SK-N-SH (cell line): ENCODE results near the gene TAF4. TPM values are rescaled to one million over a fixed set of nuclear protein-coding genes. Genes with fewer than 3 reads are reported as not detected.

Experiments used
- CTCF ChIA-PET: fragments of 300-600, 350-600 bp; formaldehyde crosslinking; extraction: SDS; loops from one replicate; lab custom pipeline; 2021; lab: Yijun Ruan, JAX
- POLR2A ChIA-PET: fragments of 350-600 bp; sonication (Branson Sonifier 250); formaldehyde crosslinking; extraction: SDS; loops from one replicate; lab custom pipeline; 2020; ENCODE audit warnings: antibody characterized with exemption, inconsistent platforms; lab: Yijun Ruan, JAX
- DNase-seq: peaks from one replicate; pipeline ENCODE4 v3.0.0; 2012
- H2AFZ ChIP-seq: fragments of 200-600 bp; sonication (generic); 2 replicates; pipeline ENCODE4 v1.8.1; 2016; ENCODE audit warnings: antibody characterized with exemption, mild to moderate bottlenecking, low read depth
- H3F3A ChIP-seq: fragments of 200-600 bp; sonication (generic); replicated peaks from 2 replicates; pipeline ENCODE3; 2016; ENCODE audit warnings: antibody characterized with exemption, mild to moderate bottlenecking; ENCODE audit not compliant: insufficient read depth
- H3K27ac ChIP-seq, 2 experiments: fragments of 200-500 bp in 1 of 2; fragments of 200-600 bp in 1 of 2; sonication (Bioruptor generic) in 1 of 2; sonication (generic), shearing (Covaris generic) in 1 of 2; 2 replicates each; pipeline versions ENCODE4 v1.5.1 to v1.6.1; 2014 to 2016; ENCODE audit warnings: low read depth in 2 of 2, inconsistent platforms in 1 of 2, low read length in 1 of 2, mild to moderate bottlenecking in 1 of 2, mixed read lengths in 1 of 2
- H3K27me3 ChIP-seq: fragments of 200-600 bp; sonication (generic), shearing (Covaris generic); 2 replicates; pipeline ENCODE4 v1.6.1; 2016; ENCODE audit warnings: mixed run types; ENCODE audit not compliant: insufficient read depth
- H3K36me3 ChIP-seq, 2 experiments: fragments of 200-500 bp in 1 of 2; fragments of 200-600 bp in 1 of 2; sonication (Bioruptor generic) in 1 of 2; sonication (generic) in 1 of 2; replicated peaks in 1 of 2; 2 replicates each; pipeline versions ENCODE3 to v1.5.1; 2014 to 2016; ENCODE audit warnings: low read length in 1 of 2, mild to moderate bottlenecking in 1 of 2; ENCODE audit not compliant: insufficient read depth in 2 of 2, control insufficient read depth in 1 of 2
- H3K4me1 ChIP-seq, 2 experiments: fragments of 200-500 bp in 1 of 2; fragments of 200-600 bp in 1 of 2; sonication (Bioruptor generic) in 1 of 2; sonication (generic), shearing (Covaris generic) in 1 of 2; 2 replicates each; pipeline versions ENCODE4 v1.5.1 to v1.6.1; 2014 to 2016; ENCODE audit warnings: low read depth in 1 of 2, low read length in 1 of 2, mixed run types in 1 of 2; ENCODE audit not compliant: insufficient read depth in 2 of 2, control insufficient read depth in 1 of 2
- H3K4me2 ChIP-seq: fragments of 200-600 bp; sonication (generic), shearing (Covaris generic); 2 replicates; pipeline ENCODE4 v1.6.1; 2017; ENCODE audit warnings: mixed run types
- H3K4me3 ChIP-seq, 2 experiments: fragments of 200-500 bp in 1 of 2; fragments of 200-600 bp in 1 of 2; sonication (Bioruptor generic) in 1 of 2; sonication (generic), shearing (Covaris generic) in 1 of 2; 2 replicates each; pipeline versions ENCODE4 v1.5.1 to v1.8.1; 2014 to 2016; ENCODE audit warnings: low read depth in 2 of 2, inconsistent platforms in 1 of 2, low read length in 1 of 2, mild to moderate bottlenecking in 1 of 2, mixed read lengths in 1 of 2, moderate library complexity in 1 of 2
- H3K79me2 ChIP-seq: fragments of 200-600 bp; sonication (generic); 2 replicates; pipeline ENCODE4 v1.8.1; 2017; ENCODE audit warnings: mild to moderate bottlenecking; ENCODE audit not compliant: insufficient read depth
- H3K9ac ChIP-seq: fragments of 200-600 bp; sonication (generic); 2 replicates; pipeline ENCODE4 v1.6.1; 2017; ENCODE audit warnings: mixed run types
- H3K9me2 ChIP-seq: fragments of 200-600 bp; sonication (generic); 2 replicates; pipeline ENCODE4 v1.6.1; 2017; ENCODE audit warnings: mixed run types
- H3K9me3 ChIP-seq: fragments of 200-600 bp; sonication (generic); 2 replicates; pipeline ENCODE4 v1.6.1; 2017; ENCODE audit warnings: mixed run types, mild to moderate bottlenecking, moderate library complexity
- H4K20me1 ChIP-seq: fragments of 200-600 bp; sonication (generic); 2 replicates; pipeline ENCODE4 v1.6.1; 2017; ENCODE audit warnings: mild to moderate bottlenecking, mixed run types; ENCODE audit not compliant: insufficient read depth
- CTCF ChIP-seq: fragments of 200-600 bp; sonication (generic); IDR thresholded peaks from 2 replicates; pipeline ENCODE4 v1.6.1; 2017; ENCODE audit warnings: antibody characterized with exemption, mild to moderate bottlenecking, moderate library complexity
- MEF2A ChIP-seq: IDR thresholded peaks from 2 replicates; pipeline ENCODE4 v1.4.0; 2012; ENCODE audit warnings: low read depth, borderline replicate concordance
- REST ChIP-seq: IDR thresholded peaks from 2 replicates; pipeline ENCODE4 v1.6.1; 2012; ENCODE audit warnings: mild to moderate bottlenecking, low read depth, low read length, moderate library complexity
- TEAD4 ChIP-seq: IDR thresholded peaks from 2 replicates; pipeline ENCODE4 v1.4.0; 2012; ENCODE audit warnings: mild to moderate bottlenecking, borderline replicate concordance; ENCODE audit not compliant: insufficient read depth
- WGBS: methylation state at CpG from one replicate; pipeline ENCODE4 v1.1.6; 2017; ENCODE audit warnings: low lambda C conversion rate; 5-methylcytosine and 5-hydroxymethylcytosine counted together
- polyA plus RNA-seq, 3 experiments: library from polyadenylated mRNA; depleted of rRNA; stranded (reverse); fragments of >200 nt; gene quantifications; 2 replicates each; pipeline ENCODE4 v1.2.3, GENCODE V29; 2012

The TAF4 gene
- polyA plus RNA-seq, 1 of the 3 experiments (the other 2 are of a cell fraction) = 4.8 TPM

- 96% methylated on average over 18 of the region's 18 CpGs for WGBS
- H3K9ac ChIP-seq = no peak overlapping the region
- ChIA-PET POLR2A (no interaction called here), CTCF (no interaction called here)
- H2AFZ ChIP-seq = no peak overlapping the region
- no peaks in the 10 kb centered on the region for H3F3A ChIP-seq
- no peak for TF ChIP-seq REST
- peaks cover 15 to 77% of the 10 kb centered on the region in 2 experiments for H3K36me3 ChIP-seq
- H4K20me1 ChIP-seq = no peaks in the 10 kb centered on the region
- no peaks in the 10 kb centered on the region for H3K9me3 ChIP-seq
- no peak overlapping the region for H3K4me3 ChIP-seq
- H3K4me2 ChIP-seq = no peak overlapping the region
- H3K9me2 ChIP-seq = no peaks in the 10 kb centered on the region
- no peak overlapping the region for H3K27ac ChIP-seq
- no peaks in the 10 kb centered on the region for H3K27me3 ChIP-seq
- no peaks in the 10 kb centered on the region for H3K79me2 ChIP-seq
- no peaks in the 10 kb centered on the region for H3K4me1 ChIP-seq
- DNase-seq = no peak
Measured at GRCh38 chr20:62002882-62003480, 62.7 kb downstream of the TAF4 start.

DNA sequence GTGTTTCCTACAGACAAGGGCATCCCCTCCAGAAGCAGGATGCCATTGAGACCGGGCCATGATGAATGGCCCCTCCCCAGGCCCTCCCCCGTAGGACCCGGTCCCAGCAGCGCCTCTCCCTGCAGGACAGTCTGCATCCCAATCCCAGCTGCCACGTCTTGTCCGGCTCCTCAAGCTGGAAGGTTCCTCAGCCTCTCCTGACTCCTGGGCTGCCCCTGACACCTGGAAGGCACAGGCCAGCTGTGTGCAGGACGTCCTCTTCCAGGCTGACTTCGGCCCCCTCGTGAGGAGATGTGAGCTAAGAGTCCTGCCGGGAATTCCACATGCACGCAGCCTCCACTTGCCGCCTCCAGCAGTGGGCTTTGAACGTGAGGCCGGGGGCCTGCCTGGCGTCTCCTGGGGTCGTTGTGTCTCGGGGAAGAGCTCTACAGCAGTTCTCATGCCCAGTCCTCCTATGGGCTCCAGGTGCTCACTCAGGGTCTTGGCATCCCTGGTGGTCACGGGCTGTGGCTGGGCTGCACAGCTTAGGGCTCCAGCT is 64.4 kb downstream of the TAF4 start:
- no peak overlapping the region for H3K4me2 ChIP-seq
- H3K4me1 ChIP-seq = no peaks in the 10 kb centered on the region
- ChIA-PET CTCF (interaction anchor here (1.2 kb wide), 1 partner anchor 10 kb away, joined by 10 read pairs; no protein-coding TSS in a partner anchor), POLR2A (no interaction called here)
- H3K4me3 ChIP-seq = no peak overlapping the region
- no peak for TF ChIP-seq MEF2A
- TF ChIP-seq TEAD4 = no peak
- TF ChIP-seq CTCF = no peak
- H3K9me3 ChIP-seq = no peaks in the 10 kb centered on the region
- WGBS = 88% methylated on average over 15 of the region's 18 CpGs
- no peak overlapping the region for H2AFZ ChIP-seq
- peaks cover 28 to 79% of the 10 kb centered on the region in 2 experiments for H3K36me3 ChIP-seq
- no peaks in the 10 kb centered on the region for H3K9me2 ChIP-seq
- no peak for DNase-seq
- H3K9ac ChIP-seq = no peak overlapping the region
- no peaks in the 10 kb centered on the region for H3K79me2 ChIP-seq
- H3K27ac ChIP-seq = no peak overlapping the region
- no peaks in the 10 kb centered on the region for H3F3A ChIP-seq
- no peaks in the 10 kb centered on the region for H3K27me3 ChIP-seq
- H4K20me1 ChIP-seq = no peaks in the 10 kb centered on the region
